ENCODE measurements around the gene AKR1C2. TPM values are rescaled to one million over a fixed set of nuclear protein-coding genes. Genes with fewer than 3 reads are reported as not detected.
"Not testable (repeated sequence)": the region's sequence is repeated elsewhere in the genome, so short reads cannot be mapped to it uniquely, and the experiment has no call there.

Gene AKR1C2
- polyA plus RNA-seq, 2 donors: 37.5 to 142 TPM

- WGBS, 2 donors: 24 to 39% methylated on average over 5 of the region's 5 CpGs
- no peaks in the 10 kb centered on the region for H3K36me3 ChIP-seq (ENCODE audit: control insufficient read depth in 2 of 2, insufficient read depth in 2 of 2, low read length in 1 of 2)
- H3K9me3 ChIP-seq (ENCODE audit: control insufficient read depth in 2 of 2, insufficient read depth in 1 of 2, low read depth in 1 of 2, low read length in 1 of 2): no peaks in the 10 kb centered on the region
- H3K4me3 ChIP-seq (ENCODE audit: low read depth in 1 of 2, low read length in 2 of 2): no peak overlapping the region
- peaks cover 0 to 2% of the 10 kb centered on the region in 2 donors for H3K4me1 ChIP-seq (ENCODE audit: control insufficient read depth in 2 of 2, insufficient read depth in 2 of 2, low read length in 1 of 2)
- no peaks in the 10 kb centered on the region for H3K27me3 ChIP-seq (ENCODE audit: control insufficient read depth in 1 of 2, insufficient read depth in 2 of 2, low read length in 2 of 2)
- peak overlapping the region; percentile 73 to 76 for H3K27ac ChIP-seq (ENCODE audit: low read depth in 2 of 2, low read length in 1 of 2)
Measured at GRCh38 chr10:4947635-4948596, 55.7 kb downstream of the AKR1C2 start.

GRCh38 chr10:4947039-4947634 is 56.5 kb downstream of the AKR1C2 start:
- no peaks in the 10 kb centered on the region for H3K27me3 ChIP-seq (ENCODE audit: control insufficient read depth in 1 of 2, insufficient read depth in 2 of 2, low read length in 2 of 2)
- H3K4me1 ChIP-seq (ENCODE audit: control insufficient read depth in 2 of 2, insufficient read depth in 2 of 2, low read length in 1 of 2): peaks cover 0 to 2% of the 10 kb centered on the region in 2 donors
- no peak overlapping the region for H3K4me3 ChIP-seq (ENCODE audit: low read depth in 1 of 2, low read length in 2 of 2)
- H3K9me3 ChIP-seq (ENCODE audit: control insufficient read depth in 2 of 2, insufficient read depth in 1 of 2, low read depth in 1 of 2, low read length in 1 of 2): no peaks in the 10 kb centered on the region
- H3K36me3 ChIP-seq (ENCODE audit: control insufficient read depth in 2 of 2, insufficient read depth in 2 of 2, low read length in 1 of 2): no peaks in the 10 kb centered on the region
- peak overlapping the region in 1 of 2 donors; percentile 4 for H3K27ac ChIP-seq (ENCODE audit: low read depth in 2 of 2, low read length in 1 of 2)

GRCh38 chr10:4945766-4946717 is 57.6 kb downstream of the AKR1C2 start:
- Histone ChIP-seq H3K27me3 (ENCODE audit: control insufficient read depth in 1 of 2, insufficient read depth in 2 of 2, low read length in 2 of 2) (no peaks in the 10 kb centered on the region), H3K9me3 (ENCODE audit: control insufficient read depth in 2 of 2, insufficient read depth in 1 of 2, low read depth in 1 of 2, low read length in 1 of 2) (no peaks in the 10 kb centered on the region), H3K4me1 (ENCODE audit: control insufficient read depth in 2 of 2, insufficient read depth in 2 of 2, low read length in 1 of 2) (peaks cover 0 to 2% of the 10 kb centered on the region in 2 donors), H3K27ac (ENCODE audit: low read depth in 2 of 2, low read length in 1 of 2) (peak overlapping the region; percentile 4 to 54), H3K4me3 (ENCODE audit: low read depth in 1 of 2, low read length in 2 of 2) (no peak overlapping the region), H3K36me3 (ENCODE audit: control insufficient read depth in 2 of 2, insufficient read depth in 2 of 2, low read length in 1 of 2) (no peaks in the 10 kb centered on the region)
- WGBS, 2 donors: 86 to 93% methylated on average over 2 of the region's 2 CpGs

- H3K27me3 ChIP-seq (ENCODE audit: control insufficient read depth in 1 of 2, insufficient read depth in 2 of 2, low read length in 2 of 2): no peaks in the 10 kb centered on the region
Measured at GRCh38 chr10:4944841-4945240, 58.8 kb downstream of the AKR1C2 start.

GRCh38 chr10:4943821-4944220 is 59.8 kb downstream of the AKR1C2 start:
- H3K27me3 ChIP-seq (ENCODE audit: control insufficient read depth in 1 of 2, insufficient read depth in 2 of 2, low read length in 2 of 2): no peaks in the 10 kb centered on the region
- no peaks in the 10 kb centered on the region for H3K36me3 ChIP-seq (ENCODE audit: control insufficient read depth in 2 of 2, insufficient read depth in 2 of 2, low read length in 1 of 2)
- 62 to 77% methylated on average over 2 of the region's 2 CpGs for WGBS, 2 donors
- no peak overlapping the region for H3K4me3 ChIP-seq (ENCODE audit: low read depth in 1 of 2, low read length in 2 of 2)
- no peaks in the 10 kb centered on the region for H3K9me3 ChIP-seq (ENCODE audit: control insufficient read depth in 2 of 2, insufficient read depth in 1 of 2, low read depth in 1 of 2, low read length in 1 of 2)
- H3K4me1 ChIP-seq (ENCODE audit: control insufficient read depth in 2 of 2, insufficient read depth in 2 of 2, low read length in 1 of 2): peaks cover 0 to 2% of the 10 kb centered on the region in 2 donors
- H3K27ac ChIP-seq (ENCODE audit: low read depth in 2 of 2, low read length in 1 of 2): peak overlapping the region in 1 of 2 donors; percentile 10

More at GRCh38 chr10:4944841-4945240, 58.8 kb downstream of the AKR1C2 start:
- Histone ChIP-seq H3K4me1 (ENCODE audit: control insufficient read depth in 2 of 2, insufficient read depth in 2 of 2, low read length in 1 of 2) (peaks cover 0 to 2% of the 10 kb centered on the region in 2 donors), H3K27ac (ENCODE audit: low read depth in 2 of 2, low read length in 1 of 2) (no peak overlapping the region), H3K4me3 (ENCODE audit: low read depth in 1 of 2, low read length in 2 of 2) (no peak overlapping the region), H3K36me3 (ENCODE audit: control insufficient read depth in 2 of 2, insufficient read depth in 2 of 2, low read length in 1 of 2) (no peaks in the 10 kb centered on the region), H3K9me3 (ENCODE audit: control insufficient read depth in 2 of 2, insufficient read depth in 1 of 2, low read depth in 1 of 2, low read length in 1 of 2) (no peaks in the 10 kb centered on the region)
- 97 to 100% methylated on average over 1 of the region's 1 CpG for WGBS, 2 donors

DNA sequence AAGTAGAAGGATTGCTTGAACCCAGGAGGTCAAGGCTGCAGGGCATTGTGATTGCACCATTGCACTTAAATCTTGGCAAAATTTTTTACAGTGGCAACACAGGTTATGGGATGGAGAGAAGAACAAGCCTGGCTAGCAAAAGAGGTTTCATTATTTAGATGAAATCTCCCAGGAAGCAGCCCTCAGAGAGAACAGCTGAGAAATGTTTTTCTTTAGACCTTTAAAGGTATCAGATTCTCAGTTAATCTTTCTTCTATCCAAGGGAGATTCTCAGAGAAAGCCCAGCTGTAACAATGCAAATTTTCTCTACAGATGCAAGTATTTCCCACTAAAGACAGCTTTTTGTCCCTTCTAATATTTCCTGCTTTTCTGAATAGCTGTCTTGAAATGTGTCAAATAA is 60.2 kb downstream of the AKR1C2 start:
- not testable (repeated sequence) for H3K4me1 ChIP-seq (ENCODE audit: control insufficient read depth in 2 of 2, insufficient read depth in 2 of 2, low read length in 1 of 2); H3K9me3 ChIP-seq (ENCODE audit: control insufficient read depth in 2 of 2, insufficient read depth in 1 of 2, low read depth in 1 of 2, low read length in 1 of 2); H3K27ac ChIP-seq (ENCODE audit: low read depth in 2 of 2, low read length in 1 of 2); H3K36me3 ChIP-seq (ENCODE audit: control insufficient read depth in 2 of 2, insufficient read depth in 2 of 2, low read length in 1 of 2); H3K27me3 ChIP-seq (ENCODE audit: control insufficient read depth in 1 of 2, insufficient read depth in 2 of 2, low read length in 2 of 2); H3K4me3 ChIP-seq (ENCODE audit: low read depth in 1 of 2, low read length in 2 of 2)

- H3K4me3 ChIP-seq (ENCODE audit: low read depth in 1 of 2, low read length in 2 of 2); H3K4me1 ChIP-seq (ENCODE audit: control insufficient read depth in 2 of 2, insufficient read depth in 2 of 2, low read length in 1 of 2); H3K27me3 ChIP-seq (ENCODE audit: control insufficient read depth in 1 of 2, insufficient read depth in 2 of 2, low read length in 2 of 2); H3K27ac ChIP-seq (ENCODE audit: low read depth in 2 of 2, low read length in 1 of 2); H3K36me3 ChIP-seq (ENCODE audit: control insufficient read depth in 2 of 2, insufficient read depth in 2 of 2, low read length in 1 of 2); H3K9me3 ChIP-seq (ENCODE audit: control insufficient read depth in 2 of 2, insufficient read depth in 1 of 2, low read depth in 1 of 2, low read length in 1 of 2): not testable (repeated sequence)
- 55 to 58% methylated on average over 2 of the region's 2 CpGs for WGBS, 2 donors
Measured at GRCh38 chr10:4942931-4943330, 60.7 kb downstream of the AKR1C2 start.

GRCh38 chr10:4941540-4942330 is 61.9 kb downstream of the AKR1C2 start:
- Histone ChIP-seq H3K27me3 (ENCODE audit: control insufficient read depth in 1 of 2, insufficient read depth in 2 of 2, low read length in 2 of 2) (no peaks in the 10 kb centered on the region), H3K4me1 (ENCODE audit: control insufficient read depth in 2 of 2, insufficient read depth in 2 of 2, low read length in 1 of 2) (no peaks in the 10 kb centered on the region), H3K4me3 (ENCODE audit: low read depth in 1 of 2, low read length in 2 of 2) (no peak overlapping the region), H3K9me3 (ENCODE audit: control insufficient read depth in 2 of 2, insufficient read depth in 1 of 2, low read depth in 1 of 2, low read length in 1 of 2) (no peaks in the 10 kb centered on the region), H3K36me3 (ENCODE audit: control insufficient read depth in 2 of 2, insufficient read depth in 2 of 2, low read length in 1 of 2) (no peaks in the 10 kb centered on the region), H3K27ac (ENCODE audit: low read depth in 2 of 2, low read length in 1 of 2) (peak overlapping the region; percentile 36 to 49)
- 55 to 70% methylated on average over 5 of the region's 5 CpGs for WGBS, 2 donors

GRCh38 chr10:4940909-4941308 is 62.7 kb downstream of the AKR1C2 start:
- H3K27me3 ChIP-seq (ENCODE audit: control insufficient read depth in 1 of 2, insufficient read depth in 2 of 2, low read length in 2 of 2); H3K4me3 ChIP-seq (ENCODE audit: low read depth in 1 of 2, low read length in 2 of 2); H3K4me1 ChIP-seq (ENCODE audit: control insufficient read depth in 2 of 2, insufficient read depth in 2 of 2, low read length in 1 of 2); H3K36me3 ChIP-seq (ENCODE audit: control insufficient read depth in 2 of 2, insufficient read depth in 2 of 2, low read length in 1 of 2); H3K9me3 ChIP-seq (ENCODE audit: control insufficient read depth in 2 of 2, insufficient read depth in 1 of 2, low read depth in 1 of 2, low read length in 1 of 2): not testable (repeated sequence)
- WGBS, 2 donors: 97 to 98% methylated on average over 2 of the region's 2 CpGs
- peak overlapping the region in 1 of 2 donors; percentile 13 for H3K27ac ChIP-seq (ENCODE audit: low read depth in 2 of 2, low read length in 1 of 2)

Measured in esophagus (tissue), 2 donors.